Middle frontal gyrus (tissue), 1 donor: ENCODE measurements around the gene ADGRA1.
A peak's percentile ranks its signal among the peaks of the same experiment; 100 is the strongest.

Experiments
- DNase-seq: peaks from one replicate; pipeline ENCODE4 v3.0.0-alpha.2; 2015; ENCODE audit warnings: low spot score; ENCODE audit errors: extremely low spot score

The ADGRA1 gene

GRCh38 chr10:133075346-133076137 lies 12.2 kb upstream of the ADGRA1 start:
- DNase-seq, result no peak

- DNase-seq, result no peak
These were observed 11.3 kb upstream of the ADGRA1 start for GRCh38 chr10:133076274-133077038.

- no peak for DNase-seq
These were observed 7.7 kb upstream of the ADGRA1 start for GRCh38 chr10:133079836-133080682.

GRCh38 chr10:133080683-133081040 lies 7.1 kb upstream of the ADGRA1 start:
- DNase-seq, result no peak

GRCh38 chr10:133081636-133082035 lies 6.1 kb upstream of the ADGRA1 start:
- DNase-seq, result no peak

GRCh38 chr10:133082685-133083421 lies 4.9 kb upstream of the ADGRA1 start:
- DNase-seq, result no peak

- DNase-seq, result no peak
These were observed 4.2 kb upstream of the ADGRA1 start for GRCh38 chr10:133083422-133084100.

GRCh38 chr10:133084491-133084890 lies 3.2 kb upstream of the ADGRA1 start:
- no peak for DNase-seq

- no peak for DNase-seq
These were observed 2.2 kb upstream of the ADGRA1 start for GRCh38 chr10:133085251-133086125.

GRCh38 chr10:133086247-133086646 lies 1.5 kb upstream of the ADGRA1 start:
- no peak for DNase-seq

GRCh38 chr10:133087045-133087678 lies 562 bp upstream of the ADGRA1 start:
- no peak for DNase-seq

- DNase-seq, result no peak
These were observed 643 bp downstream of the ADGRA1 start for GRCh38 chr10:133088179-133088955.

GRCh38 chr10:133088956-133089800 lies 1.5 kb downstream of the ADGRA1 start:
- DNase-seq, result peak; percentile 69

GRCh38 chr10:133090101-133090500 lies 2.4 kb downstream of the ADGRA1 start:
- DNase-seq, result no peak

- no peak for DNase-seq
These were observed 2.9 kb downstream of the ADGRA1 start for GRCh38 chr10:133090654-133091053.

- no peak for DNase-seq
These were observed 3.6 kb downstream of the ADGRA1 start for GRCh38 chr10:133091316-133091715.

GRCh38 chr10:133093291-133093690 lies 5.6 kb downstream of the ADGRA1 start:
- no peak for DNase-seq
